Pancreas (tissue), 10 donors: ENCODE results near the gene C18orf32. TPM values are rescaled to one million over a fixed set of nuclear protein-coding genes. Genes with fewer than 3 reads are reported as not detected.

ENCODE experiments used
- ATAC-seq, 4 donors: fragments of 200-7000 bp; cut with Tn5 transposase; one replicate each; pipeline versions ENCODE4 v1.8.0 to v1.9.1; 2020; ENCODE audit warnings: mild to moderate bottlenecking in 4 of 4, moderate library complexity in 4 of 4
- DNase-seq, 6 donors: peaks; one replicate each; pipeline ENCODE4 v3.0.0-alpha.2; 2020
- FAIRE-seq: peaks from 2 replicates; lab custom pipeline; 2012; peaks lifted over from hg19 to GRCh38; lab: Jason Lieb, UNC
- H3K27ac ChIP-seq, 4 donors: fragments of 200-600 bp; sonication (generic); 1 replicate in 3 of 4; 2 replicates in 1 of 4; pipeline versions ENCODE4 v1.5.0 to v1.8.0; 2020
- H3K27me3 ChIP-seq, 4 donors: fragments of 200-600 bp; one replicate each; pipeline ENCODE4 v1.8.0; 2021
- H3K36me3 ChIP-seq, 3 donors: fragments of 200-600 bp; sonication (generic) in 1 of 3; one replicate each; pipeline versions ENCODE4 v1.5.0 to v1.8.0; 2020 to 2021
- H3K4me1 ChIP-seq, 3 donors: fragments of 200-600 bp; one replicate each; pipeline ENCODE4 v1.8.0; 2021
- H3K4me3 ChIP-seq, 4 donors: fragments of 200-600 bp; sonication (generic) in 2 of 4; one replicate each; pipeline versions ENCODE4 v1.5.0 to v1.8.0; 2020 to 2021
- H3K9me3 ChIP-seq, 4 donors: fragments of 200-600 bp; one replicate each; pipeline ENCODE4 v1.8.0; 2021
- CTCF ChIP-seq, 4 donors: fragments of 200-600 bp; sonication (generic) in 3 of 4; IDR thresholded peaks; one replicate each; pipeline versions ENCODE4 v1.5.0 to v1.8.0; 2021; ENCODE audit warnings: antibody characterized with exemption in 4 of 4
- WGBS, 2 donors: extraction: QIAGEN DNeasy Blood & Tissue Kit; methylation state at CpG; one replicate each; pipeline ENCODE4 v1.1.7; 2013; 5-methylcytosine and 5-hydroxymethylcytosine counted together
- intact Hi-C, 3 donors: fragments of 100-400 bp; cut with DNase I; formaldehyde crosslinking; loops; one replicate each; pipeline versions ENCODE4 v1.11.1 to v1.14.2; 2022
- polyA plus RNA-seq, 2 donors: library from polyadenylated mRNA; stranded (reverse); fragments of 200-250 nt; gene quantifications; one replicate each; pipeline ENCODE4 v1.2.3, GENCODE V29; 2013
- total RNA-seq, 6 donors: library from RNA; stranded (reverse); fragmentation: NEBNext Ultra II Directional in 4 of 6; extraction: Animal tissue kit (Norgen Biotek cat#: 25700) in 4 of 6; gene quantifications; one replicate each; pipeline versions ENCODE4 v1.2.1 to v1.2.4, GENCODE V29; 2021 to 2023
- donor health status: healthy with polysubstance abuse.
- donor health status: DM: no; HTN: no; CAD: no; lungs with moderate emphysema.
- donor health status: DM: no; HTN: no; CAD: no.
- donor health status: control.
- donor health status: control.
- donor health status: Bipolar disorder and iron deficiency.
- donor health status: DM: yes; HTN: yes; CAD: no.
- donor health status: DM: no; HTN: no; CAD: no.
- donor health status: DM: no; HTN: no; CAD: no.
- donor health status: DM: yes; HTN: yes; CAD: no.

The C18orf32 gene
- total and polyA plus RNA-seq, 8 donors: 19.5 to 49.7 (median 28.1) TPM

- no peaks in the 10 kb centered on the region for H3K36me3 ChIP-seq
- no peak for TF ChIP-seq CTCF (IDR thresholded peaks at IDR 0.05)
- DNase-seq: no peak
- no peak for FAIRE-seq
- H3K9me3 ChIP-seq: no peaks in the 10 kb centered on the region
- intact Hi-C loops: no loop called here
- H3K4me3 ChIP-seq: no peak overlapping the region
- no peaks in the 10 kb centered on the region for H3K27me3 ChIP-seq
- H3K27ac ChIP-seq: no peak overlapping the region
- WGBS, 2 donors: 64 to 72% methylated on average over 8 of the region's 8 CpGs
- ATAC-seq: no peak
- H3K4me1 ChIP-seq: no peaks in the 10 kb centered on the region
These were observed 22.1 kb downstream of the C18orf32 start for GRCh38 chr18:49464718-49465598.

GRCh38 chr18:49461602-49461977 is 25.4 kb downstream of the C18orf32 start:
- intact Hi-C loops: no loop called here
- no peaks in the 10 kb centered on the region for H3K27me3 ChIP-seq
- no peaks in the 10 kb centered on the region for H3K36me3 ChIP-seq
- 93 to 94% methylated on average over 4 of the region's 4 CpGs for WGBS, 2 donors
- no peak for FAIRE-seq
- no peak for DNase-seq
- no peaks in the 10 kb centered on the region for H3K9me3 ChIP-seq
- H3K4me1 ChIP-seq: peaks cover 0 to 15% (median 0%) of the 10 kb centered on the region in 3 donors
- TF ChIP-seq CTCF (IDR thresholded peaks at IDR 0.05): no peak
- H3K4me3 ChIP-seq: no peak overlapping the region
- ATAC-seq: no peak
- no peak overlapping the region for H3K27ac ChIP-seq

- intact Hi-C loops: no loop called here
- ATAC-seq: peak in 3 of 4 donors; percentile 2 to 3 (median 2)
- Histone ChIP-seq H3K27ac (peak overlapping the region; percentile 67 to 78 (median 76)), H3K4me1 (peaks cover 0 to 16% (median 0%) of the 10 kb centered on the region in 3 donors), H3K27me3 (no peaks in the 10 kb centered on the region), H3K36me3 (no peaks in the 10 kb centered on the region), H3K4me3 (peak overlapping the region; percentile 87 to 100 (median 94)), H3K9me3 (no peaks in the 10 kb centered on the region)
- DNase-seq: no peak
- TF ChIP-seq CTCF (IDR thresholded peaks at IDR 0.05): no peak
- WGBS, 2 donors: 35 to 47% methylated on average over 19 of the region's 19 CpGs
- FAIRE-seq: no peak
These were observed 25.9 kb downstream of the C18orf32 start for GRCh38 chr18:49460976-49461601.

- WGBS, 2 donors: 7 to 10% methylated on average over 16 of the region's 16 CpGs
- no peaks in the 10 kb centered on the region for H3K27me3 ChIP-seq
- no peaks in the 10 kb centered on the region for H3K9me3 ChIP-seq
- ATAC-seq: peak in 3 of 4 donors; percentile 29 to 54 (median 44)
- peak in 1 of 6 donors; percentile 20 for DNase-seq
- TF ChIP-seq CTCF (IDR thresholded peaks at IDR 0.05): no peak
- peaks cover 0 to 16% (median 0%) of the 10 kb centered on the region in 3 donors for H3K4me1 ChIP-seq
- no peak for FAIRE-seq
- peak overlapping the region in 3 of 4 donors; percentile 67 to 78 (median 76) for H3K27ac ChIP-seq
- H3K4me3 ChIP-seq: peak overlapping the region; percentile 87 to 100 (median 94)
- no peaks in the 10 kb centered on the region for H3K36me3 ChIP-seq
- intact Hi-C loops: no loop called here
These were observed 27.4 kb downstream of the C18orf32 start for GRCh38 chr18:49459404-49460171.
